Endothelial cell of umbilical vein (primary cell): ENCODE data around the gene AURKAIP1. TPM values are rescaled to one million over a fixed set of nuclear protein-coding genes. Genes with fewer than 3 reads are reported as not detected.

Experiments used
- BruUV-seq: library from RNA; stranded (reverse); fragments of 400-500 nt; replicated peaks from 2 replicates; lab custom pipeline; 2021; lab: Mats Ljungman, UMichigan
- CTCF ChIA-PET: fragments of 300-600, 350-600 bp; sonication (Branson Sonifier 250); formaldehyde crosslinking; loops from one replicate; lab custom pipeline; 2021; ENCODE audit warnings: antibody characterized with exemption, inconsistent platforms; lab: Charles Lee
- POLR2A ChIA-PET: fragments of 300-600, 350-600 bp; sonication (Branson Sonifier 250); formaldehyde crosslinking; loops from one replicate; lab custom pipeline; 2021; ENCODE audit warnings: antibody characterized with exemption, inconsistent platforms; lab: Charles Lee
- DNase-seq: peaks from one replicate; pipeline ENCODE4 v3.0.0-alpha.2; 2011; ENCODE audit warnings: low read depth, low spot score
- FAIRE-seq: peaks from 2 replicates; lab custom pipeline; 2011; peaks lifted over from hg19 to GRCh38; lab: Jason Lieb, UNC
- H2AFZ ChIP-seq: 2 replicates; pipeline ENCODE4 v1.6.0; 2012; ENCODE audit warnings: low read depth, low read length, control low read depth, inconsistent platforms
- H3K27ac ChIP-seq: 2 replicates; pipeline ENCODE4 v1.5.1; 2011; ENCODE audit warnings: low read depth, mild to moderate bottlenecking, control low read depth, low read length, moderate library complexity; ENCODE audit not compliant: insufficient read depth
- H3K27me3 ChIP-seq, 2 experiments: 2 replicates each; pipeline versions ENCODE4 v1.6.0 to v1.6.1; 2011; ENCODE audit warnings: low read length in 2 of 2, mixed read lengths in 1 of 2; ENCODE audit not compliant: control insufficient read depth in 2 of 2, insufficient read depth in 2 of 2
- H3K36me3 ChIP-seq, 2 experiments: 2 replicates in 1 of 2; 3 replicates in 1 of 2; pipeline ENCODE4 v1.5.1; 2011; ENCODE audit warnings: low read length in 2 of 2, mild to moderate bottlenecking in 1 of 2, moderate library complexity in 1 of 2; ENCODE audit not compliant: control insufficient read depth in 2 of 2, insufficient read depth in 2 of 2; ENCODE audit errors: extremely low read depth in 1 of 2
- H3K4me1 ChIP-seq: 3 replicates; pipeline ENCODE4 v1.5.1; 2011; ENCODE audit warnings: mild to moderate bottlenecking, low read length; ENCODE audit not compliant: control insufficient read depth, insufficient read depth; ENCODE audit errors: extremely low read depth
- H3K4me2 ChIP-seq: 2 replicates; pipeline ENCODE4 v1.6.1; 2011; ENCODE audit warnings: low read length, control low read depth, mixed read lengths; ENCODE audit not compliant: insufficient read depth
- H3K4me3 ChIP-seq, 3 experiments: fragments of 200-600 bp in 1 of 3; sonication (generic), shearing (Covaris generic) in 1 of 3; replicated peaks in 1 of 3; 2 replicates each; pipeline ENCODE4 v1.5.1; 2011 to 2016; ENCODE audit warnings: control low read depth in 3 of 3, low read length in 3 of 3, mild to moderate bottlenecking in 2 of 3, inconsistent platforms in 1 of 3, low read depth in 1 of 3, moderate library complexity in 1 of 3; ENCODE audit not compliant: insufficient read depth in 1 of 3
- H3K79me2 ChIP-seq: 2 replicates; pipeline ENCODE4 v1.6.0; 2012; ENCODE audit warnings: low read length, inconsistent platforms; ENCODE audit not compliant: control insufficient read depth, insufficient read depth
- H3K9ac ChIP-seq: replicated peaks from 2 replicates; pipeline ENCODE3; 2011; ENCODE audit warnings: low read length, control low read depth; ENCODE audit not compliant: insufficient read depth; ENCODE audit errors: extremely low read depth
- H3K9me1 ChIP-seq: replicated peaks from 3 replicates; pipeline ENCODE4 v1.6.0; 2011; ENCODE audit warnings: mild to moderate bottlenecking, low read length; ENCODE audit not compliant: control insufficient read depth, insufficient read depth; ENCODE audit errors: extremely low read depth
- H3K9me3 ChIP-seq: replicated peaks from 2 replicates; pipeline ENCODE4 v1.5.1; 2012; ENCODE audit warnings: low read length, inconsistent platforms; ENCODE audit not compliant: control insufficient read depth, insufficient read depth
- H4K20me1 ChIP-seq: replicated peaks from 2 replicates; pipeline ENCODE3; 2011; ENCODE audit warnings: mild to moderate bottlenecking, low read length; ENCODE audit not compliant: control insufficient read depth, insufficient read depth; ENCODE audit errors: extremely low read depth
- EZH2 ChIP-seq: IDR thresholded peaks from 2 replicates; pipeline ENCODE4 v1.6.1; 2012; ENCODE audit warnings: borderline replicate concordance, low read depth, mild to moderate bottlenecking, moderate library complexity, low read length, inconsistent platforms; ENCODE audit not compliant: severe bottlenecking
- FOS ChIP-seq: IDR thresholded peaks from 2 replicates; pipeline ENCODE4 v1.6.1; 2011; ENCODE audit warnings: mild to moderate bottlenecking, low read length, moderate library complexity, borderline replicate concordance; ENCODE audit not compliant: insufficient read depth
- GATA2 ChIP-seq: IDR thresholded peaks from 2 replicates; pipeline ENCODE4 v1.7.0; 2011; ENCODE audit warnings: low read depth, mild to moderate bottlenecking, moderate library complexity, mixed read lengths, low read length; ENCODE audit not compliant: insufficient read length, insufficient read depth
- JUN ChIP-seq: IDR thresholded peaks from 2 replicates; pipeline ENCODE4 v1.6.1; 2011; ENCODE audit warnings: borderline replicate concordance, low read depth; ENCODE audit not compliant: insufficient read length, insufficient read depth
- MYC ChIP-seq: IDR thresholded peaks from one replicate; pipeline ENCODE4 v1.6.1; 2011; ENCODE audit warnings: mild to moderate bottlenecking, low read depth, low read length
- POLR2A ChIP-seq: IDR thresholded peaks from 2 replicates; pipeline ENCODE4 v1.6.1; 2012; ENCODE audit warnings: low read depth, mild to moderate bottlenecking, control low read depth, low read length
- POLR2AphosphoS5 ChIP-seq: IDR thresholded peaks from 2 replicates; pipeline ENCODE4 v1.6.1; 2012; ENCODE audit warnings: low read depth, mild to moderate bottlenecking, control low read depth, low read length, moderate library complexity; ENCODE audit not compliant: insufficient read depth
- dilution Hi-C: fragments of 300-500 bp; cut with MboI; formaldehyde crosslinking; loops from one replicate; pipeline ENCODE4 v1.15.0; 2019; ENCODE audit warnings: low sequenced_read_pairs; ENCODE audit not compliant: extremely low pct_ligation_motif_present
- intact Hi-C: fragments of 100-400 bp; cut with micrococcal nuclease; formaldehyde crosslinking; loops from one replicate; pipeline ENCODE4 v1.10.0; 2022
- polyA plus RNA-seq, 4 experiments: library from polyadenylated mRNA; depleted of rRNA in 3 of 4; stranded (reverse) in 3 of 4; unstranded in 1 of 4; fragments of >200 nt; gene quantifications; 2 replicates each; pipeline versions ENCODE4 v1.2.1 to v1.2.3, GENCODE V29; 2011 to 2012; ENCODE audit warnings: missing spikeins in 1 of 4
- total RNA-seq: library from RNA; stranded (reverse); gene quantifications from 2 replicates; pipeline ENCODE4 v1.2.3, GENCODE V29; 2021
- TF ChIP-seq, protein P1 (sequence below): IDR thresholded peaks from 2 replicates; pipeline ENCODE4 v1.6.1; 2011; ENCODE audit not compliant: insufficient read depth, insufficient read length
- TF ChIP-seq, protein P2 (sequence below), 2 donors: IDR thresholded peaks; 1 replicate in 1 of 2; 2 replicates in 1 of 2; pipeline ENCODE4 v1.5.1; 2011; ENCODE audit warnings: low read length in 2 of 2, mild to moderate bottlenecking in 2 of 2, moderate library complexity in 2 of 2, control low read depth in 1 of 2, inconsistent platforms in 1 of 2, low read depth in 1 of 2; ENCODE audit not compliant: insufficient read depth in 1 of 2; ENCODE audit errors: extremely low read depth in 1 of 2

Gene AURKAIP1
- total and polyA plus RNA-seq, 2 donors (not counting 3 experiments of a cell fraction or from before 2014, with no cell fraction given), result 73.3 to 151 TPM

DNA sequence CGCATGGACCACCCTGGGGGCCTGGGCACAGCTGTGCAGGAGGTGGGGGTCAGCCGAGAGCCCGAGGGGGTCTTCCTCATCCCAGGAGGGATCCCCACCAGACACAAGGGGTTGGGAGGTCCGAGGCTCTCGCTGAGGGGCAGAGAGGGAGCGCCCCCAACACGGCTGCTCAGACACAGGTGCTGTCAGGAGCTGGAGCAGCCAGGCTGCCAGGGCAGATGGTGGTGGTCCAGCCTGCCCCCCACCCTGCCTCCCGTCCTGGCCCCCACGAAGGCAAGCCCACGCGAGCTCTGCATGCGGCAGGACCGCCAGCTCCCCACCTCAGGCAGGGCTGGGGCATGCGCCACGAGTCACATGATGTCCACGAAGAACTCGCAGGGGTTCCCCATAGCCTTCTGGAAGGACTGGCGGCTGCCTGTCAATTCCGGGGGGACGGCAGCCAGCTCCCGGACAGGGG lies 39.2 kb downstream of the AURKAIP1 start:
- Histone ChIP-seq H3K9ac (no peak overlapping the region), H3K79me2 (no peaks in the 10 kb centered on the region), H2AFZ (no peak overlapping the region), H3K9me3 (no peaks in the 10 kb centered on the region), H3K27me3 (no peaks in the 10 kb centered on the region), H3K4me3 (no peak overlapping the region), H3K4me1 (no peaks in the 10 kb centered on the region), H3K36me3 (peaks cover 0 to 12% of the 10 kb centered on the region in 2 experiments), H3K9me1 (no peaks in the 10 kb centered on the region), H3K27ac (no peak overlapping the region), H3K4me2 (no peak overlapping the region), H4K20me1 (no peaks in the 10 kb centered on the region)
- dilution Hi-C loops, result no loop called here
- ChIA-PET POLR2A (no interaction called here), CTCF (interaction anchor here (1.7 kb wide), 1 partner anchor 12 kb away, joined by 4 read pairs; no protein-coding TSS in a partner anchor)
- TF ChIP-seq, protein P1, sequence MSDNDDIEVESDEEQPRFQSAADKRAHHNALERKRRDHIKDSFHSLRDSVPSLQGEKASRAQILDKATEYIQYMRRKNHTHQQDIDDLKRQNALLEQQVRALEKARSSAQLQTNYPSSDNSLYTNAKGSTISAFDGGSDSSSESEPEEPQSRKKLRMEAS, result no peak
- TF ChIP-seq POLR2A (no peak), POLR2AphosphoS5 (no peak), JUN (no peak)
- no TSS peak for BruUV-seq
- no peak for DNase-seq
- no peak for FAIRE-seq
- intact Hi-C loops, result no loop called here

DNA sequence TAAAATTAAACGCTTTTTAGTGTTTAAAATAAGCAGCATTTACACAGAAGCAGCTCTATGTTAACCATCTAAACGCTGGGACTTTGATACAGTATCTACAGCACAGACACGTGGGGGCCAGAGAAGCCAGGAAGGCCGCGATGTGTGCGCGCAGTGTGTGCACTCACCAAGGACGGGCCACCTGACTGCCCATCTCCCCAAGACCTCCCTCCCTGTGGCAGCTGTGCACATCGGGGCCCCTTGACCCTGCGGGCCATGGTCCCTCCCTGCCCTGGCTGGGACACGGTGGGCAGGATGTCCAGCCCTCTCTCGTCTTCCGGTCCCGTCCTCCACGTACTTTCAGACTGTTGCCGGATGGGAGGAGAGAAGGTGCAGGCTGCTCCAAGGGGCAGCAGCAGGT lies 39.7 kb downstream of the AURKAIP1 start:
- Histone ChIP-seq H3K4me3 (no peak overlapping the region), H3K9me1 (no peaks in the 10 kb centered on the region), H2AFZ (no peak overlapping the region), H3K79me2 (no peaks in the 10 kb centered on the region), H3K4me1 (no peaks in the 10 kb centered on the region), H3K36me3 (peaks cover 0 to 10% of the 10 kb centered on the region in 2 experiments), H3K9ac (no peak overlapping the region), H3K27me3 (no peaks in the 10 kb centered on the region), H4K20me1 (no peaks in the 10 kb centered on the region), H3K4me2 (no peak overlapping the region), H3K9me3 (no peaks in the 10 kb centered on the region), H3K27ac (no peak overlapping the region)
- CTCF ChIA-PET, result interaction anchor here (0.9 kb wide), 1 partner anchor 169 kb away, joined by 3 read pairs; no protein-coding TSS in a partner anchor
- no peak for FAIRE-seq
- DNase-seq, result no peak
- dilution Hi-C loops (no loop called here), intact Hi-C loops (no loop called here)
- TF ChIP-seq GATA2, result no peak
- TF ChIP-seq, protein P1, result no peak
- no peak for TF ChIP-seq FOS
- no peak for TF ChIP-seq EZH2
- TF ChIP-seq POLR2A, result no peak
- TF ChIP-seq JUN, result no peak
- TF ChIP-seq MYC, result no peak
- no peak for TF ChIP-seq POLR2AphosphoS5
- TF ChIP-seq, protein P2, sequence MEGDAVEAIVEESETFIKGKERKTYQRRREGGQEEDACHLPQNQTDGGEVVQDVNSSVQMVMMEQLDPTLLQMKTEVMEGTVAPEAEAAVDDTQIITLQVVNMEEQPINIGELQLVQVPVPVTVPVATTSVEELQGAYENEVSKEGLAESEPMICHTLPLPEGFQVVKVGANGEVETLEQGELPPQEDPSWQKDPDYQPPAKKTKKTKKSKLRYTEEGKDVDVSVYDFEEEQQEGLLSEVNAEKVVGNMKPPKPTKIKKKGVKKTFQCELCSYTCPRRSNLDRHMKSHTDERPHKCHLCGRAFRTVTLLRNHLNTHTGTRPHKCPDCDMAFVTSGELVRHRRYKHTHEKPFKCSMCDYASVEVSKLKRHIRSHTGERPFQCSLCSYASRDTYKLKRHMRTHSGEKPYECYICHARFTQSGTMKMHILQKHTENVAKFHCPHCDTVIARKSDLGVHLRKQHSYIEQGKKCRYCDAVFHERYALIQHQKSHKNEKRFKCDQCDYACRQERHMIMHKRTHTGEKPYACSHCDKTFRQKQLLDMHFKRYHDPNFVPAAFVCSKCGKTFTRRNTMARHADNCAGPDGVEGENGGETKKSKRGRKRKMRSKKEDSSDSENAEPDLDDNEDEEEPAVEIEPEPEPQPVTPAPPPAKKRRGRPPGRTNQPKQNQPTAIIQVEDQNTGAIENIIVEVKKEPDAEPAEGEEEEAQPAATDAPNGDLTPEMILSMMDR (IDR thresholded peaks at IDR 0.05; ENCODE audit: extremely low read depth in 1 of 2, insufficient read depth in 1 of 2, low read depth in 1 of 2, low read length in 2 of 2), result no peak
- TSS peak; percentile 50 for BruUV-seq
- POLR2A ChIA-PET, result no interaction called here
